Keratinocyte (primary cell): ENCODE results near the gene ST3GAL2.

Experiments
- CTCF ChIP-seq, 3 experiments: IDR thresholded peaks in 1 of 3; conservative IDR thresholded peaks in 1 of 3; optimal IDR thresholded peaks in 1 of 3; 2 replicates in 2 of 3; 3 replicates in 1 of 3; pipeline versions ENCODE3 to v1.5.1; 2011; ENCODE audit warnings: low read length in 3 of 3, mild to moderate bottlenecking in 3 of 3, moderate library complexity in 2 of 3, control low read depth in 1 of 3, inconsistent platforms in 1 of 3; ENCODE audit not compliant: insufficient read depth in 2 of 3; ENCODE audit errors: extremely low read depth in 1 of 3
- EZH2 ChIP-seq: IDR thresholded peaks from one replicate; pipeline ENCODE4 v1.6.1; 2012; ENCODE audit warnings: inconsistent platforms, mild to moderate bottlenecking, low read length, moderate library complexity

GRCh38 chr16:70331588-70332358, 107.1 kb downstream of the ST3GAL2 start:
- TF ChIP-seq CTCF (optimal IDR thresholded peaks at IDR 0.05 in 1 of 3, IDR thresholded peaks at IDR 0.05 in 1 of 3, conservative IDR thresholded peaks at IDR 0.05 in 1 of 3; ENCODE audit: extremely low read depth in 1 of 3, insufficient read depth in 2 of 3, low read length in 3 of 3) (peak; percentile 36 to 63 (median 62)), EZH2 (no peak)
